Measurements from ENCODE around the gene IL16. TPM values are rescaled to one million over a fixed set of nuclear protein-coding genes. Genes with fewer than 3 reads are reported as not detected.

IL16 gene
- total and polyA plus RNA-seq, 9 of the 15 experiments (the other 6 are each of a cell fraction or from before 2014, with no cell fraction given), result 1.4 to 18.8 (median 10.6) TPM

GRCh38 chr15:81256916-81257315 lies 60.2 kb downstream of the IL16 start (continued):
- TF ChIP-seq CLOCK (CRISPR knock-in tag; IDR thresholded peaks at IDR 0.05; ENCODE audit: borderline replicate concordance), result no peak
- TF ChIP-seq NR0B1 (IDR thresholded peaks at IDR 0.05; ENCODE audit: partially characterized antibody), result no peak
- peak; percentile 58 for TF ChIP-seq DEAF1 (CRISPR knock-in tag; IDR thresholded peaks at IDR 0.05)
- peak; percentile 82; the same call in 1 of the 2 replicates for TF ChIP-seq REST (IDR thresholded peaks at IDR 0.05; ENCODE audit: borderline replicate concordance)
- no peak for TF ChIP-seq REST (CRISPR knock-in tag; IDR thresholded peaks at IDR 0.05; ENCODE audit: low read depth)
- no peak for TF ChIP-seq ATF2 (CRISPR knock-in tag; IDR thresholded peaks at IDR 0.05)
- no peak for TF ChIP-seq C11orf30 (IDR thresholded peaks at IDR 0.05; ENCODE audit: low read depth)
- TF ChIP-seq EP400 (IDR thresholded peaks at IDR 0.05), result no peak
- peak; percentile 93 for TF ChIP-seq HMBOX1 (IDR thresholded peaks at IDR 0.05)
- no peak for TF ChIP-seq ARID2 (IDR thresholded peaks at IDR 0.05)
- TF ChIP-seq CSDE1 (IDR thresholded peaks at IDR 0.05), result no peak
- TF ChIP-seq THRAP3 (IDR thresholded peaks at IDR 0.05; ENCODE audit: borderline replicate concordance), result no peak
- no peak for TF ChIP-seq ZC3H8 (IDR thresholded peaks at IDR 0.05)
